Stimulated activated CD8-positive, alpha-beta memory T cell treated with anti-CD3 and anti-CD28 coated beads, Interleukin-4, amount 100 ng/mL, for 1 hour (primary cell): ENCODE results near the gene DMXL2.
"Not testable (repeated sequence)": the region's sequence is repeated elsewhere in the genome, so short reads cannot be mapped to it uniquely, and the experiment has no call there.

ENCODE experiments used
- DNase-seq, 2 donors: peaks; one replicate each; pipeline ENCODE4 v3.0.0-alpha.2; 2020; ENCODE audit warnings: low read depth in 2 of 2, low spot score in 1 of 2

Gene DMXL2

GRCh38 chr15:51621936-51622603 is 501 bp downstream of the DMXL2 start:
- peak in 1 of 2 donors; percentile 3 for DNase-seq

GRCh38 chr15:51621155-51621765 is 1.3 kb downstream of the DMXL2 start:
- no peak for DNase-seq

- no peak for DNase-seq
Measured at GRCh38 chr15:51620641-51621040, 1.9 kb downstream of the DMXL2 start.

- no peak for DNase-seq
Measured at GRCh38 chr15:51620122-51620521, 2.4 kb downstream of the DMXL2 start.

- DNase-seq: no peak
Measured at GRCh38 chr15:51619331-51620035, 3.1 kb downstream of the DMXL2 start.

- DNase-seq: no peak
Measured at GRCh38 chr15:51617886-51618285, 4.7 kb downstream of the DMXL2 start.

- no peak for DNase-seq
Measured at GRCh38 chr15:51613951-51614350, 8.6 kb downstream of the DMXL2 start.

GRCh38 chr15:51612669-51613068 is 9.9 kb downstream of the DMXL2 start:
- DNase-seq: not testable (repeated sequence)

GRCh38 chr15:51603462-51603948 is 19.1 kb downstream of the DMXL2 start:
- DNase-seq: not testable (repeated sequence)

GRCh38 chr15:51603002-51603401 is 19.6 kb downstream of the DMXL2 start:
- DNase-seq: no peak

GRCh38 chr15:51602484-51602883 is 20.1 kb downstream of the DMXL2 start:
- no peak for DNase-seq

GRCh38 chr15:51601801-51602200 is 20.8 kb downstream of the DMXL2 start:
- DNase-seq: no peak

- DNase-seq: no peak
Measured at GRCh38 chr15:51600114-51600513, 22.5 kb downstream of the DMXL2 start.

- no peak for DNase-seq
Measured at GRCh38 chr15:51589881-51590568, 32.5 kb downstream of the DMXL2 start.

GRCh38 chr15:51588966-51589365 is 33.6 kb downstream of the DMXL2 start:
- no peak for DNase-seq

- no peak for DNase-seq
Measured at GRCh38 chr15:51585986-51586385, 36.6 kb downstream of the DMXL2 start.

- DNase-seq: no peak
Measured at GRCh38 chr15:51580982-51581381, 41.6 kb downstream of the DMXL2 start.

GRCh38 chr15:51580385-51580784 is 42.2 kb downstream of the DMXL2 start:
- no peak for DNase-seq

GRCh38 chr15:51579012-51579411 is 43.6 kb downstream of the DMXL2 start:
- DNase-seq: no peak

- DNase-seq: no peak
Measured at GRCh38 chr15:51577636-51578304, 44.8 kb downstream of the DMXL2 start.

- DNase-seq: no peak
Measured at GRCh38 chr15:51576911-51577500, 45.6 kb downstream of the DMXL2 start.
